Measurements from ENCODE around the gene TMEM245.
"Not testable (repeated sequence)": the region's sequence is repeated elsewhere in the genome, so short reads cannot be mapped to it uniquely, and the experiment has no call there.

DNA sequence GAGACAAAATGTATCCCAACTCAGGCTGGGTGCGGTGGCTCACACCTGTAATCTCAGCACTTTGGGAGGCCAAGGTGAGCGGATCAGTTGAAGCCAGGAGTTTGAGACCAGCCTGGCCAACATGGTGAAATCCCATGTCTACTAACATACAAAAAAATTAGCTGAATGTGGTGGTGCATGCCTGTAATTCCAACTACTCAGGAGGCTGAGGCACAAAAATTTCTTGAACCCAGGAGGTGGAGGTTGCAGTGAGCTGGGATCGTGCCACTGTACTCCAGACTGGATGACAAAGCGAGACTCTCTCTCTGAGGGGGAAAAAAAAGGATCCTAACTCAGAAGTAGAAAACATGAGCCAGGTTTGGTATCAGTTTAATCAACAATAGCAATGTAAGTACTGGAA lies 66.6 kb downstream of the TMEM245 start:
- not testable (repeated sequence) for TF ChIP-seq POLR2A (IDR thresholded peaks at IDR 0.05; ENCODE audit: low read length); GATA1 (IDR thresholded peaks at IDR 0.05; ENCODE audit: low read depth, low read length)
